Medulla oblongata (tissue), 1 donor: ENCODE data around the gene CATSPER2.
"Not testable (repeated sequence)": the region's sequence is repeated elsewhere in the genome, so short reads cannot be mapped to it uniquely, and the experiment has no call there.

Experiments used
- DNase-seq: peaks from one replicate; pipeline ENCODE4 v3.0.0-alpha.2; 2015; ENCODE audit errors: extremely low spot score

Gene CATSPER2

DNA sequence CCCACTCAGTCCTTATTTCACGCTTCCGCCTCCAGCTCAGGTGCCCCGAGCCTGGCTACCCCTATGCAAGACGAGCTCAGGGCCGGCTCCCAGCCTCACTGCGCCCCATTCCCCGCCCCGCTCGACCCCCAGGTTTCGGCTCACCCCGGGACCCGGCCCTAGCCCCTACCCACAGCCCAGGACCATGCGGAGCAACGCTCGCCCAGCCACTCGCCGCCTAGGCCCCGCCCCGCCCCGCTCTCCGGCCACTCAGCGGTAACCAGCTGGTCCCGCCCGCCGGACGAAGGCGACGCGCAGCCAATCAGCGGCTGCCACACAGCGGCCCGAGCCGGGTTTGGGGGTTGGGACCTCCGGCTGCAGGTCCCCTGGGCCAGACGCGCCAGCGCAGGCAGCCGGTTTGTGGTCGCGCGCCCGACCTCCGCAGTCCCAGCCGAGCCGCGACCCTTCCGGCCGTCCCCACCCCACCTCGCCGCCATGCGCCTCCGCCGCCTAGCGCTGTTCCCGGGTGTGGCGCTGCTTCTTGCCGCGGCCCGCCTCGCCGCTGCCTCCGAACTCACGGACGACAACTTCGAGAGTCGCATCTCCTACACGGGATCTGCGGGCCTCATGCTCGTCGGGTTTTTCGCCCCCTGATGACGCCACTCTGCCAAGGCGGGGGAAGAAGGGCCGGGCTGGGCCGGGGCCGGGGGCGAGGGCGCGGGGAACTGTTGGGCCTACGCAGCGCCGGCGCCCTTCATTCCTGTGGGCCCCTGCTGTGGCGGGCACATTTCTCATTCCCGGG lies at the start of gene CATSPER2:
Gene CATSPER2 (minus strand): TSS at position 196 of the 781 bp plus-strand sequence. CDS start 783 bp downstream, outside the sequence.
- DNase-seq = no peak

- not testable (repeated sequence) for DNase-seq
Measured at GRCh38 chr15:43693148-43694022, 44.7 kb upstream of the CATSPER2 start, which contains the start of gene CKMT1A. TSS of gene CKMT1A (plus strand) at chr15:43693859. CDS start at chr15:43694051, 192 bp downstream.

GRCh38 chr15:43692679-43693078 lies 44.0 kb upstream of the CATSPER2 start:
- not testable (repeated sequence) for DNase-seq

GRCh38 chr15:43689604-43690301 lies 41.1 kb upstream of the CATSPER2 start:
- DNase-seq = not testable (repeated sequence)

DNA sequence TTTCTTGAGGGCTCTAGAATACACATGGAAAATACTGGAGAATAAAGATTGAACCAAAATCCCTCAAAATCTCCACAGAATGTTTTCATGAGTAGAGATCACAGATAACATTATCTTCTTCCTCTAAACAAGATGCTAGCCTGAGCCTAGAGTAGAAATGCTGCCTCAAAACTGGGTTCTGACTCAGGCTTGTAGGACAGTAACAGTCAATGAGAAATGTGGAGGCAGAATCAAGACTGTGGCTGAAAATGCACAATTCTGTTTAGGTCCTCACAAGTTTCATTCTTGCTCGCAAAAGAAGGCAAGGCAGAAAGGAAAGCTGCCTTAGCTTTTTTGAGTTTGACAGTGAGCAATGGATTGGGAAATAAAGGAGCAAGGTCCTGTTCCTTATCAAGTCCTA lies 25.5 kb upstream of the CATSPER2 start:
- DNase-seq = not testable (repeated sequence)

GRCh38 chr15:43666177-43666576 lies 17.5 kb upstream of the CATSPER2 start:
- not testable (repeated sequence) for DNase-seq

DNA sequence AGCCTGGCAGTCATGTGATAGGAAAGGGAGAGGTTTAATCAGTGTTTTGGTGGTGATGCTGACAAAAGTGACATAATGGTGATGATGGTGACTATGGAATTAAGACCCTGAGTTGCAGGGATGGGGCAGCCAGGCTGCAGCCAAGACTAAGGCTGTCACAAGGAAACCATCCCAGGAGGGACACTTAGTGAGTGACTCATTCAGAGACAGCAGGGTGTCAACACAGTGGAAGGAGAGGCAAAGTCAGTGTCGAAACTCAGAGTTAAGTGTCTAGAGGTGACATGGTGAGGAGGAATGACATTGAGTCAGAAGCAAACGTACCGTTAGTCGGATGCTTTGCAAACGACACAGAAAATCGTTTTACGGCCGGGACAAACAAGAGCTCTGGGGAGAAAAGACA lies 14.7 kb upstream of the CATSPER2 start:
- DNase-seq = not testable (repeated sequence)

DNA sequence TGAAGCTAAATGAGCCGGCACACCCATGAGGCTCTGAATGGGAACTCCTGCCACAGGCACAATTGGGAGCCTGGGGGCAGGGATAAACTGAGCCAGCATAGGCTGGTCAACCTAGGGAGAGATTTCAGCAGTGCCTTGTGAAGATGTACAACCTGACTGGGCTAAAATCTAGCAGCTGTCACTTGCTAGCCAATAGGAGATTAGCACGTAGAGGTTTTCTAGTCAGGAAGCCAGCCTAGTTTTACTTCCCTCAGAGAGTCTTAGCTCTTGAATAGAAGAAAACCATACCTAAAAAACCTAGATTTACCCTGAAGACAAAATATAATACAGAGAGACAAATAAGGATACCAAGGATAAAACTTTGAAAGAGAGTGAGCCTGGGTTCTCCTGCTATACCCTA lies 13.6 kb upstream of the CATSPER2 start:
- not testable (repeated sequence) for DNase-seq

DNA sequence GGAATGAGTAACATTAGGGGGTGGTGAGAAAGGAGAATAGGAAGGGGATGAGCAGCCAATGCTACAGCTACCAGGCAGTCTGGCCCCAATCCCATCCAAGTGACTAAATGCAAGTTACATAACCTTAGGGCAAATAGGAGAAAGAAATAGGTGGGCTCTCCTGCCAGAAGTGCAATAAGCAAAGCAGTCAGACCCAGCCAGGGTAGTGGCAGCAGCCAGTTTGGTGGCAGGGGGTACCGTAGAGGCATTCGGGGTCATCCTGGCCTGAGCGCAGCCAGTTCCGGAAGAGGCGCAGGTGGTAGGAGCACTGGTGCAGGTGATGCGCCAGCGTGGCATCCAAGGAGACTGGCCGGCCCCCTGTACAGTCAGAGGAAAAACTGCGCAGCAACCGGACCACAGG lies 11.1 kb upstream of the CATSPER2 start:
- DNase-seq = not testable (repeated sequence)

DNA sequence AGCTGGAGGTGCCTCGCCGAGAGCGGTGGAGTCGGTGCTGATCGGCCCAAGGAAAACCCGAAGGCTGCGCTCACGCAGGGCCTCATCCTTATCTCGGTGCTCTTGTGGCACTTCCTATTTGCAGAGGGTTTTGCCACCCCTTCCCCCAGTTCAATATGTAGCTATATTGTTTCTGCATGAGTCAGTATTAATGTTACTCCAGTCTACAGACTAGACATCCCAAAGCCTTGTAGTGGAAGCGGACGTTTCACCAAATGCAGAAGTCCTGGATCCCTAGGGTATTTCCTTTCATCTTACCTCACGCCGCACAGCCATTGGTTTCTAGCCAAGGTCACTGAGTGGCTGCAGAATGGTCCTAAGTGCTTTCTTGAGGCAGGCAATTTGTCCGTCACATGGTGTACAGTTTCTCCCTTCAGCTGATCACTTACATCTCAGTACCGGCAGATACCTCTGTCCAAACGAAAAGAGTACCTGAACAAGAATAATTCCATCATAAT lies 834 bp upstream of the CATSPER2 start:
- DNase-seq = not testable (repeated sequence)

DNA sequence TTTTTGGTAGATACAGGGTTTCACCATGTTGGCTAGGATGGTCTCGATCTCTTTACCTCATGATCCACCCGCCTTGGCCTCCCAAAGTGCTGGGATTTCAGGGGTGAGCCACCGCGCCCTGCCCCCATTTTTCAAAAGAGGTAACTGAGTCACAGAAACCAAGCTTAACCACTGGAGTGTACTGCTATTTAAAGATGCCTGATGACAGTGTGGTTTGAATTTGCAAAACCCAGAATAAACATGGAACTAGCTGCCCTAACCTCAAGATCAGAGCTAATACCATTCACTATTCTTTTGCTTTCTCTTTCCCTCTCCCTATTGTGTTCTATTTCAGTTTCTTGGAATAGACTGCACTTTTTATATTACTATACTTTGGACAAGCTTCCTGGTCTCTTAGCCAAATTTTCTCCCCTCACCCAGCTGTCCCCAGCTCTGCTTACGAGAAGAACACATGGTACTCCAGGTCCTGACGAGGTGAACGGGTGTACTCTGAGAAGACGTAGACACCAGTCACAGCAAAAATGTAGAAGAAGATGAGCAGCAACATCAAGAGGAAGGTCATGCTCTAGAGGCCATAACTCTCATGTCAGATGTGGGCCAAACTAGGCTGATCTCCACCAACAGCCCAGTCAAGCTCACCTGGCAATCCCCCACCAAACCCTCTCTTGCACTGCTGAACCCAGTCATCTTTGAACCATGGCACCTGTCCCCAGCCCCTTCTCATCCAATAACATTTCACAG lies 10.0 kb downstream of the CATSPER2 start:
- DNase-seq = not testable (repeated sequence)

GRCh38 chr15:43626937-43627336 lies 21.7 kb downstream of the CATSPER2 start:
- not testable (repeated sequence) for DNase-seq

GRCh38 chr15:43625106-43625505 lies 23.5 kb downstream of the CATSPER2 start:
- DNase-seq = no peak

- DNase-seq = not testable (repeated sequence)
Measured at GRCh38 chr15:43622068-43622799, 26.4 kb downstream of the CATSPER2 start.

GRCh38 chr15:43618700-43619099 lies 29.9 kb downstream of the CATSPER2 start, which contains the start of gene STRC:
TSS of gene STRC (minus strand) at chr15:43618800. CDS start at chr15:43618722, 78 bp downstream.
- DNase-seq = not testable (repeated sequence)

DNA sequence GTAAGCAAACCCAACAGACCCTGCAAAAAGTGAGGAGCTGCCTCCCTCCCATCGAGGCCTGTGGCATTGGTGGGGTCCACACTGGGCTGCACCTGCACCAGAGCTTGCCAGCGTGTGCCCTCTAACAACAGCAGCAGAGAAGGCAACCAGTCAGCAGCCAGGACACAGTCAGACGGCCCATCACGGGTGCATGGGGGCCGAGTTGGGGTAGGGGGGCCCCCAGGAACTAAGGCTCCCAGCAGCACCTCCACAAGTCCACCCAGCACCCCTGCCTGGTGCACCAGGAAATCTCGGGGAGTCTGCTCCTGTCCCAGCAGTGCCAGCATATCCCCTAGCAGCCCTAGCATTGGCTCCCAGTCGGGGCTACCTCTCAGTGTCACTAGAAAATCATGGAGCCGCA lies 30.9 kb downstream of the CATSPER2 start:
- not testable (repeated sequence) for DNase-seq

DNA sequence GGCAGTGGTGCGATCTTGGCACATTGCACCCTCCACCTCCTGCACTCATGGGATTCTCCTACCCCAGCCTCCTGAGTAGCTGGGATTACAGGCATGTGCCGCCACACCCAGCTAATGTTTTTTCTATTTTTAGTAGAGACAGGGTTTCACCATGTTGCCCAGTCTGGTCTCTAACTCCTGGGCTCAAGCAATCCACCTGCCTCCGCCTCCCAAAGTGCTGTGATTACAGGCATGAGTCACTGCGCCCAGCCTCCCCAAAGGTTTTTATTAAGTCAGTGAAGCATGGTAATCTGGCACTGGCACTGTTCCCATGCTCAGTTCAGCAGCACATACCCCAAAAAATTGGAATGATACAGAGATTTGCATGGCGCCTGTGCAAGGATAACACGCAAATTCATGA lies 46.4 kb downstream of the CATSPER2 start:
- DNase-seq = not testable (repeated sequence)

GRCh38 chr15:43600200-43600599 lies 48.4 kb downstream of the CATSPER2 start:
- not testable (repeated sequence) for DNase-seq

DNA sequence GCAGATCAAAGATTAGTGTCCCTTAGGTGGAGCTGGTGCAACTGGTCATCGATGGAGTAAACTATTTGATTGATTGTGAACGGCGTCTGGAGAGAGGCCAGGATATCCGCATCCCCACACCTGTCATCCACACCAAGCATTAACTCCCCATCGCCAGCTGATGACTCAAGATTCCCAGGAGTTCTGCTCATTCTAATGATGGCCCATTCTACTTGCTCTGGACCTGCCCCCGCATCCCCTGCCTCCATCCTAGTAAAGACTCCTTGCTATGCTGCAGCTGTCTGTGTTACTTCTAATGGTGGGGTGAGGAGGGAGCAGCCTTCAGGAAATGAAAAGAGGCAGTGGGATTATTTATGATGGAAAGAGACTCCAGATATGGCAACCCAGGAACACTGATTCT lies 49.5 kb downstream of the CATSPER2 start:
- not testable (repeated sequence) for DNase-seq
